A549 (cell line): ENCODE results near the gene DIS3. TPM values are rescaled to one million over a fixed set of nuclear protein-coding genes. Genes with fewer than 3 reads are reported as not detected.
A peak's percentile ranks its signal among the peaks of the same experiment; 100 is the strongest.
"Not testable (repeated sequence)": the region's sequence is repeated elsewhere in the genome, so short reads cannot be mapped to it uniquely, and the experiment has no call there.

Experiments used
- ATAC-seq, 2 experiments: fragments of 200-7000 bp in 1 of 2; fragments of >200 bp in 1 of 2; cut with Nextera tagmentation in 1 of 2; cut with Tn5 transposase in 1 of 2; 3 replicates each; pipeline versions ENCODE4 v1.8.0 to v1.9.1; 2018 to 2020; ENCODE audit warnings: mild to moderate bottlenecking in 1 of 2, moderate library complexity in 1 of 2
- CTCF ChIA-PET: fragments of 300-600 bp; sonication (Branson Sonifier 250); formaldehyde crosslinking; extraction: SDS; loops from one replicate; lab custom pipeline; 2021; ENCODE audit warnings: antibody characterized with exemption, inconsistent platforms; lab: Yijun Ruan, JAX
- POLR2A ChIA-PET: fragments of 350-600 bp; formaldehyde crosslinking; extraction: SDS; loops from one replicate; lab custom pipeline; 2021; ENCODE audit warnings: antibody characterized with exemption, inconsistent platforms; lab: Yijun Ruan, JAX
- DNase-seq, 2 experiments: peaks; one replicate each; pipeline versions ENCODE4 v3.0.0 to v3.0.0-alpha.2; 2011 to 2016; ENCODE audit warnings: low read depth in 1 of 2, low spot score in 1 of 2
- FAIRE-seq: peaks from 2 replicates; lab custom pipeline; 2011; peaks lifted over from hg19 to GRCh38; lab: Jason Lieb, UNC
- H3K27ac ChIP-seq, 2 experiments: fragments of >200 bp; sonication (Bioruptor Twin); formaldehyde crosslinking; 3 replicates each; pipeline ENCODE4 v1.5.1; 2016 to 2017
- H3K4me1 ChIP-seq: fragments of >200 bp; sonication (Bioruptor Twin); formaldehyde crosslinking; 3 replicates; pipeline ENCODE4 v1.6.1; 2016
- H3K4me2 ChIP-seq: fragments of >200 bp; sonication (Bioruptor Twin); formaldehyde crosslinking; 3 replicates; pipeline ENCODE4 v1.6.1; 2016
- H3K4me3 ChIP-seq: fragments of >200 bp; sonication (Bioruptor Twin); formaldehyde crosslinking; 3 replicates; pipeline ENCODE4 v1.5.1; 2016
- H3K9me3 ChIP-seq: fragments of >200 bp; sonication (Bioruptor Twin); formaldehyde crosslinking; 3 replicates; pipeline ENCODE4 v1.6.1; 2016
- CBX8 ChIP-seq: fragments of 200-600 bp; sonication (generic); IDR thresholded peaks from 2 replicates; pipeline ENCODE4 v1.6.1; 2016
- CEBPB ChIP-seq, 2 experiments: fragments of >200 bp in 1 of 2; sonication (Bioruptor Twin) in 1 of 2; formaldehyde crosslinking in 1 of 2; IDR thresholded peaks; 2 replicates each; pipeline ENCODE4 v1.6.1; 2012 to 2016
- CHD2 ChIP-seq: fragments of 150-350 bp; IDR thresholded peaks from 2 replicates; pipeline ENCODE4 v1.6.1; 2014; ENCODE audit warnings: low read length; ENCODE audit not compliant: partially characterized antibody
- GATA3 ChIP-seq: IDR thresholded peaks from 2 replicates; pipeline ENCODE4 v1.6.1; 2012; ENCODE audit warnings: borderline replicate concordance
- HDAC2 ChIP-seq: fragments of 200-600 bp; sonication (generic); IDR thresholded peaks from 2 replicates; pipeline ENCODE4 v1.6.1; 2016
- HOXB13 ChIP-seq: fragments of 250-450 bp; sonication (Bioruptor Pico); IDR thresholded peaks from 2 replicates; pipeline ENCODE4 v1.5.0; 2020; ENCODE audit warnings: low read depth, mild to moderate bottlenecking, moderate library complexity
- MYC ChIP-seq: IDR thresholded peaks from 2 replicates; pipeline ENCODE4 v1.6.1; 2012; ENCODE audit warnings: mild to moderate bottlenecking, inconsistent platforms, low read length, improper control_type of control experiment, borderline replicate concordance
- NPAS2 ChIP-seq: fragments of 250-450 bp; sonication (Bioruptor Pico); IDR thresholded peaks from 2 replicates; pipeline ENCODE4 v1.8.0; 2022; ENCODE audit warnings: mild to moderate bottlenecking, moderate library complexity, borderline replicate concordance
- RAD21 ChIP-seq, 2 experiments: fragments of >200 bp in 1 of 2; sonication (Bioruptor Twin) in 1 of 2; formaldehyde crosslinking in 1 of 2; IDR thresholded peaks in 1 of 2; conservative IDR thresholded peaks in 1 of 2; 2 replicates in 1 of 2; 3 replicates in 1 of 2; pipeline ENCODE4 v1.6.1; 2012 to 2018; ENCODE audit warnings: inconsistent platforms in 1 of 2
- RFX5 ChIP-seq: fragments of 450-650 bp; IDR thresholded peaks from 2 replicates; pipeline ENCODE4 v1.7.1; 2014; ENCODE audit warnings: antibody characterized with exemption, mild to moderate bottlenecking, moderate library complexity
- SREBF2 ChIP-seq: fragments of 450-650 bp; IDR thresholded peaks from 2 replicates; pipeline ENCODE4 v1.6.1; 2014; ENCODE audit warnings: mild to moderate bottlenecking, moderate library complexity
- TFCP2L1 ChIP-seq: fragments of 250-450 bp; sonication (Bioruptor Pico); IDR thresholded peaks from 2 replicates; pipeline ENCODE4 v1.5.0; 2021; ENCODE audit warnings: mild to moderate bottlenecking
- TP53 ChIP-seq: fragments of 250-450 bp; sonication (Bioruptor Pico); IDR thresholded peaks from 2 replicates; pipeline ENCODE4 v1.5.0; 2021; ENCODE audit warnings: mild to moderate bottlenecking, moderate library complexity
- ZFP36 ChIP-seq: fragments of 450-650 bp; IDR thresholded peaks from 2 replicates; pipeline ENCODE4 v1.6.1; 2014; ENCODE audit warnings: borderline replicate concordance; ENCODE audit not compliant: partially characterized antibody
- ZNF302 ChIP-seq: fragments of 250-450 bp; sonication (Bioruptor Pico); IDR thresholded peaks from 2 replicates; pipeline ENCODE4 v1.9.0; 2021; ENCODE audit warnings: inconsistent platforms, mild to moderate bottlenecking, moderate library complexity
- ZSCAN20 ChIP-seq: fragments of 250-450 bp; sonication (Bioruptor Pico); IDR thresholded peaks from 2 replicates; pipeline ENCODE4 v1.8.0; 2022; ENCODE audit warnings: mild to moderate bottlenecking, moderate library complexity
- WGBS: methylation state at CpG from one replicate; pipeline ENCODE4 v1.1.6; 2017; ENCODE audit errors: missing lambda C conversion rate; 5-methylcytosine and 5-hydroxymethylcytosine counted together
- polyA plus RNA-seq, 4 experiments: library from polyadenylated mRNA; depleted of rRNA in 3 of 4; stranded (reverse); fragments of >200 nt; fragmentation: RNase III in 1 of 4; extraction: RNeasy Plus Mini Kit Qiagen cat#74134 plus additional on column Dnase treatment in 1 of 4; gene quantifications; 2 replicates in 3 of 4; 3 replicates in 1 of 4; pipeline ENCODE4 v1.2.3, GENCODE V29; 2011 to 2017
- TF ChIP-seq, protein P1 (sequence below): fragments of >200 bp; sonication (Bioruptor Twin); formaldehyde crosslinking; IDR thresholded peaks from 3 replicates; pipeline ENCODE4 v1.5.1; 2016
- TF ChIP-seq, protein P2 (sequence below): fragments of >200 bp; sonication (Bioruptor Twin); formaldehyde crosslinking; IDR thresholded peaks from 2 replicates; pipeline ENCODE4 v1.6.1; 2016
- TF ChIP-seq, protein P3 (sequence below): fragments of 150-350 bp; IDR thresholded peaks from 2 replicates; pipeline ENCODE4 v1.6.1; 2014; ENCODE audit warnings: low read depth, mild to moderate bottlenecking, low read length
- TF ChIP-seq, protein P4 (sequence below): fragments of 200-600 bp; sonication (generic); IDR thresholded peaks from 2 replicates; pipeline ENCODE4 v1.6.1; 2016; ENCODE audit warnings: antibody characterized with exemption, mild to moderate bottlenecking, moderate library complexity

Gene DIS3
- polyA plus RNA-seq, 2 of the 4 experiments (the other 2 are of a cell fraction): 17.6 to 32.8 TPM

DNA sequence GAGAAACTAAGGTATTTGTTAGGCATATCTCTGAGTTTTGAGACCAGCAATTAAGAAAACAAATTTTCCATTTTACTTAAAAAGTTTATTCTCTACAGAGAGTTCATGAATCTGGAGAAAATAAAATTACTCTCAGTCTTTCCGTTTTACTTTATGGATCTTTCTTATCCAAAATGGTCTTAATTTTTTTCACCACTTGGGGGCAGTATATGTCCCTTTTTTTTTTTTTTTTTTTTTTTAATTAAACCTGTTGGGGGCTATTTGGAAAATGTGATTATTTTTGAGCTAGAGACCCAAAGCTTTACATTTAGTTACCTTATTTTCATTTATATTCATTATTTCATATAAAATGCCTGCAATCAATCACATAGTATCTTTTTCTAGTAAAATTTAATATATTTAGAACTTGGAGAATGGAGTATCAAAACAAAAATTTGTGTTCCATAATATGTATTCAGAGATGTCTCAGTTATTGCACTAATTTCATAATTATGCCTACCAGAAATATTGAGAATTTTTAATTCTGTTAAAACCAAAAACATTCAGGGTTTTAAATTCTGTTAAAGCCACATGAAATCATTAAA, 27.3 kb upstream of the DIS3 start (continued):
- TF ChIP-seq, protein P1, sequence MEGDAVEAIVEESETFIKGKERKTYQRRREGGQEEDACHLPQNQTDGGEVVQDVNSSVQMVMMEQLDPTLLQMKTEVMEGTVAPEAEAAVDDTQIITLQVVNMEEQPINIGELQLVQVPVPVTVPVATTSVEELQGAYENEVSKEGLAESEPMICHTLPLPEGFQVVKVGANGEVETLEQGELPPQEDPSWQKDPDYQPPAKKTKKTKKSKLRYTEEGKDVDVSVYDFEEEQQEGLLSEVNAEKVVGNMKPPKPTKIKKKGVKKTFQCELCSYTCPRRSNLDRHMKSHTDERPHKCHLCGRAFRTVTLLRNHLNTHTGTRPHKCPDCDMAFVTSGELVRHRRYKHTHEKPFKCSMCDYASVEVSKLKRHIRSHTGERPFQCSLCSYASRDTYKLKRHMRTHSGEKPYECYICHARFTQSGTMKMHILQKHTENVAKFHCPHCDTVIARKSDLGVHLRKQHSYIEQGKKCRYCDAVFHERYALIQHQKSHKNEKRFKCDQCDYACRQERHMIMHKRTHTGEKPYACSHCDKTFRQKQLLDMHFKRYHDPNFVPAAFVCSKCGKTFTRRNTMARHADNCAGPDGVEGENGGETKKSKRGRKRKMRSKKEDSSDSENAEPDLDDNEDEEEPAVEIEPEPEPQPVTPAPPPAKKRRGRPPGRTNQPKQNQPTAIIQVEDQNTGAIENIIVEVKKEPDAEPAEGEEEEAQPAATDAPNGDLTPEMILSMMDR: peak; percentile 46; the same call in 2 of the 3 replicates
- TF ChIP-seq ZSCAN20 (CRISPR knock-in tag): no peak
- TF ChIP-seq CHD2: no peak
- no peak for TF ChIP-seq ZNF302 (CRISPR knock-in tag)

DNA sequence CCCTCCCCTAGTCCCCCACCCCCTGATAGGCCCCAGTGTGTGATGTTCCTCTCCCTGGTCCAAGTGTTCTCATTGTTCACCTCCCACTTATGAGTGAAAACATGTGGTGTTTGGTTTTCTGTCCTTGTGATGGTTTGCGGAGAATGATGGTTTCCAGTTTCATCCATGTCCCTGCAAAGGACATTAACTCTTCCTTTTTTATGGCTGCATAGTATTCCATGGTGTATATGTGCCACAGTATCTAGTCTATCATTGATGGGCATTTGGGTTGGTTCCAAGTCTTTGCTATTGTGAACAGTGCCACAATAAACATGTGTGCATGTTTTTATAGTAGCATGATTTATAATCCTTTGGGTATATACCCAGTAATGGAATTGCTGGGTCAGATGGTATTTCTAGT, 24.8 kb upstream of the DIS3 start:
- peaks cover 15% of the 10 kb centered on the region; the same call in 2 of the 3 replicates for H3K4me1 ChIP-seq
- FAIRE-seq, H3K9me3 ChIP-seq, H3K4me2 ChIP-seq, POLR2A ChIA-PET, H3K4me3 ChIP-seq, CTCF ChIA-PET, H3K27ac ChIP-seq, ATAC-seq, DNase-seq: not testable (repeated sequence)
- WGBS: 80% methylated on average over 1 of the region's 1 CpG

DNA sequence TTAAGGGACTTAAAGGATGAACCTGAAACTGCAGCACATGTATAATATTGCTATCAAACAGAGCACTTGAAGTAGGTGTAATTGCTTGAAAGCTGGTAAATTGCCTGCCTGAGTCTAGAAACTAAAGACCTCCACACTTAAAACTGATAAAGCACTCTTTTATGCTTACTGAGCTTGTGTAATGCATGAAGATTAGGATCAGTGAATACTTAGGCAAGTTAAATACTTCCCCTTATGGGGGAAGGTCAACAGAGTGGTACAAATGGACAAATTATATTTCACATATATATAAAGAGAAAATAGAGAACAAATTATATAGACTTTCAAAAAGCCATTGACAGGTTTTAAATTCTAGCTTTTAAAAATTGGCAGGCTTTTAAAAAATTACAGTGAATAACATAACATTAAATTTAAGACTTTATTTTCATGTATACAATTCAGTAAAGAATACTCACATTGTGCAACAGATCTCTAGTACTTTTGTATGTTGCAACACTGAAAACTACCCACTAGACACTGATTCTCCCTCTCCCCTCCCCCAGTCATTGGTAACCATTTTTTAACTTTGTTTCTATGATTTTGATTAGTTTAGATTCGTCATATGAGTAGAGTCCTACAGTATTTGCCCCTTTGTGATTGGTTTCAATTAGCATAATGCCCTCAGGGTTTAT, 24.1 kb upstream of the DIS3 start:
- DNase-seq: no peak
- TF ChIP-seq, protein P2, sequence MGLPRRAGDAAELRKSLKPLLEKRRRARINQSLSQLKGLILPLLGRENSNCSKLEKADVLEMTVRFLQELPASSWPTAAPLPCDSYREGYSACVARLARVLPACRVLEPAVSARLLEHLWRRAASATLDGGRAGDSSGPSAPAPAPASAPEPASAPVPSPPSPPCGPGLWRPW: no peak
- TF ChIP-seq ZFP36 (no peak), HDAC2 (no peak), CBX8 (no peak), RAD21 (conservative IDR thresholded peaks at IDR 0.05 in 1 of 2, IDR thresholded peaks at IDR 0.05 in 1 of 2) (no peak), SREBF2 (no peak), GATA3 (no peak), RFX5 (no peak), TFCP2L1 (CRISPR knock-in tag) (no peak), CEBPB (IDR thresholded peaks at IDR 0.05) (no peak), TP53 (no peak), NPAS2 (CRISPR knock-in tag) (no peak), MYC (no peak), HOXB13 (no peak)
- TF ChIP-seq, protein P3, sequence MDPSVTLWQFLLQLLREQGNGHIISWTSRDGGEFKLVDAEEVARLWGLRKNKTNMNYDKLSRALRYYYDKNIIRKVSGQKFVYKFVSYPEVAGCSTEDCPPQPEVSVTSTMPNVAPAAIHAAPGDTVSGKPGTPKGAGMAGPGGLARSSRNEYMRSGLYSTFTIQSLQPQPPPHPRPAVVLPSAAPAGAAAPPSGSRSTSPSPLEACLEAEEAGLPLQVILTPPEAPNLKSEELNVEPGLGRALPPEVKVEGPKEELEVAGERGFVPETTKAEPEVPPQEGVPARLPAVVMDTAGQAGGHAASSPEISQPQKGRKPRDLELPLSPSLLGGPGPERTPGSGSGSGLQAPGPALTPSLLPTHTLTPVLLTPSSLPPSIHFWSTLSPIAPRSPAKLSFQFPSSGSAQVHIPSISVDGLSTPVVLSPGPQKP: no peak
- TF ChIP-seq, protein P4, sequence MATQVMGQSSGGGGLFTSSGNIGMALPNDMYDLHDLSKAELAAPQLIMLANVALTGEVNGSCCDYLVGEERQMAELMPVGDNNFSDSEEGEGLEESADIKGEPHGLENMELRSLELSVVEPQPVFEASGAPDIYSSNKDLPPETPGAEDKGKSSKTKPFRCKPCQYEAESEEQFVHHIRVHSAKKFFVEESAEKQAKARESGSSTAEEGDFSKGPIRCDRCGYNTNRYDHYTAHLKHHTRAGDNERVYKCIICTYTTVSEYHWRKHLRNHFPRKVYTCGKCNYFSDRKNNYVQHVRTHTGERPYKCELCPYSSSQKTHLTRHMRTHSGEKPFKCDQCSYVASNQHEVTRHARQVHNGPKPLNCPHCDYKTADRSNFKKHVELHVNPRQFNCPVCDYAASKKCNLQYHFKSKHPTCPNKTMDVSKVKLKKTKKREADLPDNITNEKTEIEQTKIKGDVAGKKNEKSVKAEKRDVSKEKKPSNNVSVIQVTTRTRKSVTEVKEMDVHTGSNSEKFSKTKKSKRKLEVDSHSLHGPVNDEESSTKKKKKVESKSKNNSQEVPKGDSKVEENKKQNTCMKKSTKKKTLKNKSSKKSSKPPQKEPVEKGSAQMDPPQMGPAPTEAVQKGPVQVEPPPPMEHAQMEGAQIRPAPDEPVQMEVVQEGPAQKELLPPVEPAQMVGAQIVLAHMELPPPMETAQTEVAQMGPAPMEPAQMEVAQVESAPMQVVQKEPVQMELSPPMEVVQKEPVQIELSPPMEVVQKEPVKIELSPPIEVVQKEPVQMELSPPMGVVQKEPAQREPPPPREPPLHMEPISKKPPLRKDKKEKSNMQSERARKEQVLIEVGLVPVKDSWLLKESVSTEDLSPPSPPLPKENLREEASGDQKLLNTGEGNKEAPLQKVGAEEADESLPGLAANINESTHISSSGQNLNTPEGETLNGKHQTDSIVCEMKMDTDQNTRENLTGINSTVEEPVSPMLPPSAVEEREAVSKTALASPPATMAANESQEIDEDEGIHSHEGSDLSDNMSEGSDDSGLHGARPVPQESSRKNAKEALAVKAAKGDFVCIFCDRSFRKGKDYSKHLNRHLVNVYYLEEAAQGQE: no peak
- no peak for ATAC-seq
- Histone ChIP-seq H3K9me3 (no peaks in the 10 kb centered on the region), H3K4me3 (no peak overlapping the region), H3K4me1 (peaks cover 15% of the 10 kb centered on the region; the same call in 2 of the 3 replicates), H3K27ac (no peak overlapping the region), H3K4me2 (no peak overlapping the region)
- 91% methylated on average over 1 of the region's 1 CpG for WGBS
- POLR2A ChIA-PET: no interaction called here
- CTCF ChIA-PET: no interaction called here
- FAIRE-seq: no peak
